HepG2 (cell line): ENCODE measurements around the gene LLGL2. TPM values are rescaled to one million over a fixed set of nuclear protein-coding genes. Genes with fewer than 3 reads are reported as not detected.

Experiments used
- FOXA1 ChIP-seq, 2 experiments: fragments of 450-650 bp in 1 of 2; sonication (generic) in 1 of 2; formaldehyde crosslinking in 1 of 2; IDR thresholded peaks; 2 replicates each; pipeline versions ENCODE4 v1.4.0 to v1.6.1; 2016 to 2020; ENCODE audit warnings: missing genetic modification reagents in 1 of 2
- ZNF142 ChIP-seq: sonication (generic); formaldehyde crosslinking; IDR thresholded peaks from 2 replicates; pipeline ENCODE4 v1.4.0; 2020; ENCODE audit warnings: missing genetic modification reagents
- ZNF512 ChIP-seq: sonication (generic); formaldehyde crosslinking; IDR thresholded peaks from 2 replicates; pipeline ENCODE4 v1.4.0; 2020; ENCODE audit warnings: mild to moderate bottlenecking, missing genetic modification reagents
- ZNF530 ChIP-seq: sonication (generic); formaldehyde crosslinking; IDR thresholded peaks from 2 replicates; pipeline ENCODE4 v1.5.0; 2020; ENCODE audit warnings: low read depth, mild to moderate bottlenecking, missing genetic modification reagents
- ZNF644 ChIP-seq: IDR thresholded peaks from 2 replicates; pipeline ENCODE4 v1.6.1; 2016; ENCODE audit warnings: low read depth
- ZNF749 ChIP-seq: sonication (generic); formaldehyde crosslinking; IDR thresholded peaks from 2 replicates; pipeline ENCODE4 v1.8.0; 2022; ENCODE audit warnings: mild to moderate bottlenecking, missing genetic modification reagents, moderate library complexity, borderline replicate concordance
- ZNF883 ChIP-seq: sonication (generic); formaldehyde crosslinking; IDR thresholded peaks from 2 replicates; pipeline ENCODE4 v1.5.1; 2020; ENCODE audit warnings: mild to moderate bottlenecking, missing genetic modification reagents; ENCODE audit errors: not compliant biosample characterization
- polyA plus RNA-seq, 8 experiments: library from polyadenylated mRNA; depleted of rRNA in 3 of 8; stranded (reverse) in 7 of 8; unstranded in 1 of 8; fragments of >200 nt; fragmentation: Illumina TruSeq in 4 of 8; extraction: Trizol in 4 of 8; gene quantifications; 2 replicates each; pipeline versions ENCODE4 v1.2.1 to v1.2.3, GENCODE V29; 2011 to 2016; ENCODE audit warnings: low read depth in 4 of 8, missing spikeins in 1 of 8, mixed read lengths in 1 of 8; ENCODE audit not compliant: insufficient read depth in 1 of 8
- total RNA-seq, 5 experiments: library from RNA; depleted of rRNA; stranded (reverse); fragments of >200 nt; fragmentation: Illumina TruSeq; extraction: Trizol; gene quantifications; 2 replicates each; pipeline ENCODE4 v1.2.3, GENCODE V29; 2016; ENCODE audit warnings: low read depth in 1 of 5
- TF ChIP-seq, protein P1 (sequence below), 2 experiments: fragments of 450-650 bp in 1 of 2; sonication (generic) in 1 of 2; formaldehyde crosslinking in 1 of 2; IDR thresholded peaks; 2 replicates each; pipeline versions ENCODE4 v1.6.1 to v1.8.0; 2016 to 2022; ENCODE audit warnings: antibody characterized with exemption in 1 of 2, mild to moderate bottlenecking in 1 of 2, missing genetic modification reagents in 1 of 2

Gene LLGL2
- total and polyA plus RNA-seq, 2 of the 13 experiments (the other 11 are each of a cell fraction or from before 2014, with no cell fraction given) = 83.0 to 86.7 TPM

- TF ChIP-seq ZNF142 (CRISPR knock-in tag) = no peak
- TF ChIP-seq ZNF530 (CRISPR knock-in tag) = no peak
- TF ChIP-seq ZNF644 (CRISPR knock-in tag) = no peak
- no peak for TF ChIP-seq ZNF883 (CRISPR knock-in tag)
- TF ChIP-seq ZNF749 (CRISPR knock-in tag) = no peak
- TF ChIP-seq FOXA1 (IDR thresholded peaks at IDR 0.05) = no peak
- no peak for TF ChIP-seq FOXA1 (CRISPR knock-in tag; IDR thresholded peaks at IDR 0.05)
- TF ChIP-seq ZNF512 (CRISPR knock-in tag) = no peak
- TF ChIP-seq, protein P1, sequence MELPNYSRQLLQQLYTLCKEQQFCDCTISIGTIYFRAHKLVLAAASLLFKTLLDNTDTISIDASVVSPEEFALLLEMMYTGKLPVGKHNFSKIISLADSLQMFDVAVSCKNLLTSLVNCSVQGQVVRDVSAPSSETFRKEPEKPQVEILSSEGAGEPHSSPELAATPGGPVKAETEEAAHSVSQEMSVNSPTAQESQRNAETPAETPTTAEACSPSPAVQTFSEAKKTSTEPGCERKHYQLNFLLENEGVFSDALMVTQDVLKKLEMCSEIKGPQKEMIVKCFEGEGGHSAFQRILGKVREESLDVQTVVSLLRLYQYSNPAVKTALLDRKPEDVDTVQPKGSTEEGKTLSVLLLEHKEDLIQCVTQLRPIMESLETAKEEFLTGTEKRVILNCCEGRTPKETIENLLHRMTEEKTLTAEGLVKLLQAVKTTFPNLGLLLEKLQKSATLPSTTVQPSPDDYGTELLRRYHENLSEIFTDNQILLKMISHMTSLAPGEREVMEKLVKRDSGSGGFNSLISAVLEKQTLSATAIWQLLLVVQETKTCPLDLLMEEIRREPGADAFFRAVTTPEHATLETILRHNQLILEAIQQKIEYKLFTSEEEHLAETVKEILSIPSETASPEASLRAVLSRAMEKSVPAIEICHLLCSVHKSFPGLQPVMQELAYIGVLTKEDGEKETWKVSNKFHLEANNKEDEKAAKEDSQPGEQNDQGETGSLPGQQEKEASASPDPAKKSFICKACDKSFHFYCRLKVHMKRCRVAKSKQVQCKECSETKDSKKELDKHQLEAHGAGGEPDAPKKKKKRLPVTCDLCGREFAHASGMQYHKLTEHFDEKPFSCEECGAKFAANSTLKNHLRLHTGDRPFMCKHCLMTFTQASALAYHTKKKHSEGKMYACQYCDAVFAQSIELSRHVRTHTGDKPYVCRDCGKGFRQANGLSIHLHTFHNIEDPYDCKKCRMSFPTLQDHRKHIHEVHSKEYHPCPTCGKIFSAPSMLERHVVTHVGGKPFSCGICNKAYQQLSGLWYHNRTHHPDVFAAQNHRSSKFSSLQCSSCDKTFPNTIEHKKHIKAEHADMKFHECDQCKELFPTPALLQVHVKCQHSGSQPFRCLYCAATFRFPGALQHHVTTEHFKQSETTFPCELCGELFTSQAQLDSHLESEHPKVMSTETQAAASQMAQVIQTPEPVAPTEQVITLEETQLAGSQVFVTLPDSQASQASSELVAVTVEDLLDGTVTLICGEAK (IDR thresholded peaks at IDR 0.05) = no peak
- TF ChIP-seq, protein P1 (CRISPR knock-in tag; IDR thresholded peaks at IDR 0.05) = no peak
These were observed 28.0 kb downstream of the LLGL2 start (continued) for GRCh38 chr17:75553295-75554110.
